GM18526 (cell line): ENCODE measurements around the gene NOS3.

Experiments
- POLR2A ChIP-seq: IDR thresholded peaks from 3 replicates; pipeline ENCODE4 v1.6.1; 2011; ENCODE audit not compliant: insufficient read length; ENCODE audit errors: extremely low read depth

The NOS3 gene

DNA sequence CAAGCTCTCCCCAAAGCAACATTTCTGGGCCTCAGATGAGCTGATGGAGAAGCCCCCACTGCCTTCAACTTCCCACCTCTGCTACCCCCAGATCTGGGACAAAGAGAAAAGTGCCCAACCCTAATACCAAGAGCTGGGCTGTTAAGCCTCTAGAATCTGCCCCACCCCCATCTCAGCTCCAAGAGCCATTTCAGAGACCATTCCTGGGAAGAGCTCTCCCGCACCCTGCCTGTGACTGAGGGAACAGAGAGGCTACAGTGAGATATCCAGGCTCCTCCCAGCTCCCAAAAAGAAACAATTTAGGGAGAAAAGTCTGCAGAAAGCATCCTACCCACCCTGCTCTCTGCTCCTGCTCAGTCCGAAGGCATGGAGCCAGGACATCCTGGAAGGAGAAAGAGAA lies 10.2 kb upstream of the NOS3 start:
- TF ChIP-seq POLR2A, result no peak

- no peak for TF ChIP-seq POLR2A
Observed at GRCh38 chr7:150981644-150982043, 9.2 kb upstream of the NOS3 start.

GRCh38 chr7:150982351-150982750 lies 8.5 kb upstream of the NOS3 start:
- no peak for TF ChIP-seq POLR2A

- TF ChIP-seq POLR2A, result no peak
Observed at GRCh38 chr7:150983893-150984368, 6.9 kb upstream of the NOS3 start.

GRCh38 chr7:150986099-150986512 lies 4.7 kb upstream of the NOS3 start:
- no peak for TF ChIP-seq POLR2A

DNA sequence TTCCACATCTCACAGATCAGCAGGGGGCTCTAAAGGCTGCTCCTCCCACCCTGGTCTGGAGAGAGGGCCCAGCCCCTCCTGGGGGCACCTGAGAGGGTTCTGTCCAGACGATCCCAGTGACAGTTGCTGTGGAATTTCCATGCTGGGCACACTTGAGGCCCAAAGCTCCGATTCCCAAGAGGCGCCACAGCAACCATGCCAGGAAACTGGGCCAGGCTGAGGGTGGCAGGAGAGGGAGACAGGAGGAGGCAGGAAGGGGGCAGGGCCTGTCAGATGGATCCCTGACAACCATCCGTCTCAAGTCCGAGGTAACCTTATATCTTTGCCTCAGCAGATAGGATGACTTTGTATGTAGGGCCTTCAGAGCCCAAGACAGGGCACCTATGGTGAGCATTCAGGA lies 4.3 kb upstream of the NOS3 start:
- no peak for TF ChIP-seq POLR2A

GRCh38 chr7:150988230-150989226 lies 2.3 kb upstream of the NOS3 start:
- no peak for TF ChIP-seq POLR2A

DNA sequence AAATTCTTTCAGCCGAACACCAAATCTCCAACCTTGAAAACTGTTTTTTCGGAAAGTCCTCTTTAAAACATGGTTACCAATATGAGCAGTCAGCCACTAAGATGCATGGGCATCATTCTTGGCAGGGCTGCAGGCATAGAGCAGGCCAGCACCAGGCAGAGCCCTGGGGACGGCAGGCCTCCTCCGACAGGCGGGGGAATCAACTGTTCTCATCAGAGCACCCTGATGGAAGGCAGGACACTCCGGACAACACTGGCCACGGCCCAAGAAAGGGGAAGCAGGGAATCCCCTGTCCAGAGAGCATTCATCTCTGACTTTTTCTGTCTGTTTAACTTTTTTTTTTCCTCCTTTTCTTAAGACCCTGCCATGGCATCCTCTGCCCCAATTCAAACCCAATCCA lies 1.4 kb upstream of the NOS3 start:
- no peak for TF ChIP-seq POLR2A

DNA sequence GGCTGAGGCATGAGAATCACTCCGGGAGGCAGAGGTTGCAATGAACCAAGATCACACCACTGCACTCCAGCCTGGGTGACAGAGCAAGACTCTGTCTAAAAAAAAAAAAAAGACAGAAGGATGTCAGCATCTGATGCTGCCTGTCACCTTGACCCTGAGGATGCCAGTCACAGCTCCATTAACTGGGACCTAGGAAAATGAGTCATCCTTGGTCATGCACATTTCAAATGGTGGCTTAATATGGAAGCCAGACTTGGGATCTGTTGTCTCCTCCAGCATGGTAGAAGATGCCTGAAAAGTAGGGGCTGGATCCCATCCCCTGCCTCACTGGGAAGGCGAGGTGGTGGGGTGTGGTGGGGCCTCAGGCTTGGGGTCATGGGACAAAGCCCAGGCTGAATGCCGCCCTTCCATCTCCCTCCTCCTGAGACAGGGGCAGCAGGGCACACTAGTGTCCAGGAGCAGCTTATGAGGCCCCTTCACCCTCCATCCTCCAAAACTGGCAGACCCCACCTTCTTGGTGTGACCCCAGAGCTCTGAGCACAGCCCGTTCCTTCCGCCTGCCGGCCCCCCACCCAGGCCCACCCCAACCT lies 1.3 kb downstream of the NOS3 start:
- no peak for TF ChIP-seq POLR2A

DNA sequence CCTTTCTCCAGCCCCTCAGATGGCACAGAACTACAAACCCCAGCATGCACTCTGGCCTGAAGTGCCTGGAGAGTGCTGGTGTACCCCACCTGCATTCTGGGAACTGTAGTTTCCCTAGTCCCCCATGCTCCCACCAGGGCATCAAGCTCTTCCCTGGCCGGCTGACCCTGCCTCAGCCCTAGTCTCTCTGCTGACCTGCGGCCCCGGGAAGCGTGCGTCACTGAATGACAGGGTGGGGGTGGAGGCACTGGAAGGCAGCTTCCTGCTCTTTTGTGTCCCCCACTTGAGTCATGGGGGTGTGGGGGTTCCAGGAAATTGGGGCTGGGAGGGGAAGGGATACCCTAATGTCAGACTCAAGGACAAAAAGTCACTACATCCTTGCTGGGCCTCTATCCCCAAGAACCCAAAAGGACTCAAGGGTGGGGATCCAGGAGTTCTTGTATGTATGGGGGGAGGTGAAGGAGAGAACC lies 2.1 kb downstream of the NOS3 start:
- TF ChIP-seq POLR2A, result no peak

- no peak for TF ChIP-seq POLR2A
Observed at GRCh38 chr7:150993511-150993910, 2.7 kb downstream of the NOS3 start.

DNA sequence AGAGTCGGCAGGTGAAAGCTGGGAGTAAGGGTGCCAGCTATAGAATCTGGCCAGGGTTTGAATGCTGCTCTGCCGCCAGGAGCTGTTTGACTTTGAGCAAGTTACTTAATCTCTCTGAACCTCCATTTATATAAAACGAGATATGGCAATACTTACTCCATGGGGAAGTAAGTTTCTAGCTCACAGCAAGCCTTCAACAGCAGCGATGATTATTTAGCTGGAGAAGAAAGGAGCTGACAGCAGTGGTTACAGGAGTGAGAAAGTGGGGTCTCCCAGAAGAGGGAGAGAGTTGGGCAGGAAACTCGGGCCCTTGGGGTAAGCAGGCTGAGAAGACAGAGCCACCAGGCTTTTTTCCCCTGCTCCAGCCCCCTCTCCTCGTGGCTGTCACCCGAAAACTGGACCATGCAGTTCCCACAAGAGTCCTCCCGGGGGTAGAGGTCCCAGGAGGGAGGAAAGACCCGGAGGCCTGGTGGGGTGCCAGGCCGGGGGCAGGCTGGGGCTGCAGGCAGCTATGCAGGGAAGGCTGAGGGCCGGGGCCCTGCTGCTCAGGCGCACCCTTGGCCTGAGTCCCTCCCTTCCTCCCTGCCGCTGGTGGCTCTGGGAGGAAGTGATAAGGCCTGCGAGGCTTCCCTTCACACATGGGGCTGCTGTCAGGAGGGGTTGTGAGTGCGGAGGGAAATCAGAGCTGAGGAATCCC lies 3.5 kb downstream of the NOS3 start:
- no peak for TF ChIP-seq POLR2A

GRCh38 chr7:150994838-150995510 lies 4.2 kb downstream of the NOS3 start:
- TF ChIP-seq POLR2A, result no peak

DNA sequence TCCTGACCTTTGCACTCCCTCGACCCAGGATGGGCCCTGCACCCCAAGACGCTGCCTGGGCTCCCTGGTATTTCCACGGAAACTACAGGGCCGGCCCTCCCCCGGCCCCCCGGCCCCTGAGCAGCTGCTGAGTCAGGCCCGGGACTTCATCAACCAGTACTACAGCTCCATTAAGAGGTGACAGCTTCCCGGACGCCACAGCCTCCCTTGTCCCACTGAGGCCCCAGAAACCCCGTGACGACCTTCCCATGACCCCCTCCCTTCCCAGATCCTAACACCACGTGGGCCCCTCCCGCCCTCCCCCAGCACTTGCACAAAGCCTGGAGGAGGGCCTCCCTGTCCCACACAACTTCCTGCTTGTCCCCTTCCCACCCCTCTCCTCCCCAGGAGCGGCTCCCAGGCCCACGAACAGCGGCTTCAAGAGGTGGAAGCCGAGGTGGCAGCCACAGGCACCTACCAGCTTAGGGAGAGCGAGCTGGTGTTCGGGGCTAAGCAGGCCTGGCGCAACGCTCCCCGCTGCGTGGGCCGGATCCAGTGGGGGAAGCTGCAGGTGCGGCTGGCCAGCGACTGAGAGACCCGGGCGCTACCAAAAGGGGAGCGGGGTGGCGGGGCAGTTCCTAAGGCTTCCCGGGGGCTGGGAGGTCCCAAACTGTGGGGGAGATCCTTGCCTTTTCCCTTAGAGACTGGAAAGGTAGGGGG lies 5.7 kb downstream of the NOS3 start:
- no peak for TF ChIP-seq POLR2A

DNA sequence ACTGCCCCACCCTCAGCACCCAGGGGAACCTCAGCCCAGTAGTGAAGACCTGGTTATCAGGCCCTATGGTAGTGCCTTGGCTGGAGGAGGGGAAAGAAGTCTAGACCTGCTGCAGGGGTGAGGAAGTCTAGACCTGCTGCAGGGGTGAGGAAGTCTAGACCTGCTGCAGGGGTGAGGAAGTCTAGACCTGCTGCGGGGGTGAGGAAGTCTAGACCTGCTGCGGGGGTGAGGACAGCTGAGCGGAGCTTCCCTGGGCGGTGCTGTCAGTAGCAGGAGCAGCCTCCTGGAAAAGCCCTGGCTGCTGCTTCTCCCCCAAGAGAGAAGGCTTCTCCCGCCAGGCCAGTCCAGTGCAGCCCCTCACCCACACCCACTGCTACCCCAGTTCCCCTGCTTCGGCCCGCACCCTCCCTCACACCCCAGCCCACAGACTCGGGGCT lies 6.3 kb downstream of the NOS3 start:
- TF ChIP-seq POLR2A, result no peak

DNA sequence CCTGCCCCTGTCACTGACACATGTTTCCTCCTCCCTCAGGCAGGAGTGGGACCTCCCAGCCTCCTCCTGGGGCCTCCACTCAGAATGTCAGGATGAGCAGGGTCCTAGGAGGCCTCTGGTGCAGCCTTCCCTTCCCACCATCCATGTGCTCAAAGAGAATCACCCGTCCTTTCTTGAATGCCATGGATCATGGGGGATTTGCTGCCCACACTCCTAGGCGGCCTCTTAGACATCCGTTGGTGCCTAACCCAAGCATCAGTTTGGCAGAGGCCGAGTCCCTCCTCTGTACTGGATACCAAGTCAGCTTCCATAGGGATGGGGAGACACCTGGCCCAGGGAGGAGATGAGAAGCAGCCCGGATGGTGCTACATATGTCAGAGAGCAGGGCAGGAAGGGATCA lies 7.0 kb downstream of the NOS3 start:
- no peak for TF ChIP-seq POLR2A
